ENCODE measurements around the gene CEP104. TPM values are rescaled to one million over a fixed set of nuclear protein-coding genes. Genes with fewer than 3 reads are reported as not detected.
A peak's percentile ranks its signal among the peaks of the same experiment; 100 is the strongest.

CEP104 gene
- total and polyA plus RNA-seq, 2 experiments from 2014 or later = 12.7 to 22.6 TPM

GRCh38 chr1:3900969-3901529 is 44.0 kb upstream of the CEP104 start:
- WGBS (ENCODE audit: low lambda C conversion rate, missing lambda C conversion rate) = 1% methylated on average over 39 of the region's 51 CpGs
- peak; percentile 99 for DNase-seq (ENCODE audit: low spot score)
- H3K36me3 ChIP-seq (replicated peaks; ENCODE audit: insufficient read depth, low read depth) = no peaks in the 10 kb centered on the region
- peak overlapping the region; percentile 84 for H3K4me2 ChIP-seq
- H3K4me3 ChIP-seq = peak overlapping the region; percentile 55
- H3K9me3 ChIP-seq (ENCODE audit: low read depth) = no peaks in the 10 kb centered on the region
- peak overlapping the region; percentile 80 for H2AFZ ChIP-seq
- H3K9me2 ChIP-seq (replicated peaks; ENCODE audit: insufficient read depth) = no peaks in the 10 kb centered on the region
- TF ChIP-seq EZH2phosphoT487 (IDR thresholded peaks at IDR 0.05; ENCODE audit: low read depth, severe bottlenecking, unreplicated experiment) (no peak), EZH2 (IDR thresholded peaks at IDR 0.05; ENCODE audit: borderline replicate concordance) (no peak), CTCF (IDR thresholded peaks at IDR 0.05; ENCODE audit: poor library complexity) (no peak)
- no peaks in the 10 kb centered on the region for H4K20me1 ChIP-seq (ENCODE audit: insufficient read depth, poor library complexity, severe bottlenecking)
- peak overlapping the region; percentile 92 for H3K27ac ChIP-seq
- H3K79me2 ChIP-seq = peaks cover 46% of the 10 kb centered on the region
- H3K27me3 ChIP-seq = no peaks in the 10 kb centered on the region
- no peaks in the 10 kb centered on the region for H3K4me1 ChIP-seq (ENCODE audit: insufficient read depth)

DNA sequence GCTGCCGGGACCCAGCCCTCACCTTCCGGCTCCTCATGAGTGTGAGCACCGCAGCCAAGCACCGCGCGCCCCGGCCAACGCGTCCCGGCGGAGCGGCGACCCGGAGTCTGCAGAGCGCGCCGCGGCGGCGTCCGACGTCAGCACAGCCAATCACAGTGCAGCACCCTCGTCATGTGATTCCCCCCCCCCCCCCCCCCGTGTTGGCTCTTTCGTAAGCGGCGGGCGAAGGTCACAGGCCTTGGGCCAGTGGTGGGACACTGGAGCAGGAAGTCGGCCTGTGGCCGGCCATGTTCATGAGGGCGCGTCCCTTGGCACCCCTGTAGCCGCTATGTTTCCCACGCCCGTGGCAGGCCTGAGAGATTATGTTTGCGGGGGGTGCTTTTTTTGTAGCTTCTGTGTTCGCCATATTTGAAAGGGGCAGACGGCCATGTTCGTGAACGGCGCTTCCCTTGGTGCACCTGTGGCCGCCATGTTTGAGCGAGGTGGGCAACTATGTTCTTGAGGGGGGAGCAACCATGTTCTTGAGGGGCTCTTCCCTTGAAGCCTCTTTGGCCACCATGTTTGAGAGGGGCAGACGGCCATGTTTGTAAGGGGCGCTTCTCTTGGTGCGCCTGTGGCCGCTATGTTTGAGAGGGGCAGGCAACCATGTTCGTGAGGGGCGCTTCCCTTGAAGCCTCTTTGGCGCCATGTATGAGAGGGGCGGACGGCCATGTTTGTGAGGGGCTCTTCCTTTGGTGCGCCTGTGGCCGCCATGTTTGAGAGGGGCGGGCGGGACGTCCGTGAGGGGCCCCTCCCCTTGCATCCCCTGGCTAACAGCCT is 43.3 kb upstream of the CEP104 start, which contains the start of gene C1orf174:
Gene C1orf174 (minus strand): TSS at position 123 of the 819 bp plus-strand sequence. CDS start 86 bp downstream, at position 37.
- no peak for TF ChIP-seq EZH2phosphoT487 (IDR thresholded peaks at IDR 0.05; ENCODE audit: low read depth, severe bottlenecking, unreplicated experiment)
- no peaks in the 10 kb centered on the region for H3K27me3 ChIP-seq
- peak within 1 kb of the TSS; percentile 80 for H2AFZ ChIP-seq
- H4K20me1 ChIP-seq (ENCODE audit: insufficient read depth, poor library complexity, severe bottlenecking) = no peaks in the 10 kb centered on the region
- no peaks in the 10 kb centered on the region for H3K9me2 ChIP-seq (replicated peaks; ENCODE audit: insufficient read depth)
- peak; percentile 98 for DNase-seq (ENCODE audit: low spot score)
- WGBS (ENCODE audit: low lambda C conversion rate, missing lambda C conversion rate) = 2% methylated on average over 33 of the region's 58 CpGs
- peaks cover 53% of the 10 kb centered on the region for H3K79me2 ChIP-seq
- H3K27ac ChIP-seq = peak within 1 kb of the TSS; percentile 92
- H3K36me3 ChIP-seq (replicated peaks; ENCODE audit: insufficient read depth, low read depth) = no peaks in the 10 kb centered on the region
- H3K4me2 ChIP-seq = peak within 1 kb of the TSS; percentile 84
- no peaks in the 10 kb centered on the region for H3K4me1 ChIP-seq (ENCODE audit: insufficient read depth)
- H3K4me3 ChIP-seq = peak within 1 kb of the TSS; percentile 59
- no peaks in the 10 kb centered on the region for H3K9me3 ChIP-seq (ENCODE audit: low read depth)

DNA sequence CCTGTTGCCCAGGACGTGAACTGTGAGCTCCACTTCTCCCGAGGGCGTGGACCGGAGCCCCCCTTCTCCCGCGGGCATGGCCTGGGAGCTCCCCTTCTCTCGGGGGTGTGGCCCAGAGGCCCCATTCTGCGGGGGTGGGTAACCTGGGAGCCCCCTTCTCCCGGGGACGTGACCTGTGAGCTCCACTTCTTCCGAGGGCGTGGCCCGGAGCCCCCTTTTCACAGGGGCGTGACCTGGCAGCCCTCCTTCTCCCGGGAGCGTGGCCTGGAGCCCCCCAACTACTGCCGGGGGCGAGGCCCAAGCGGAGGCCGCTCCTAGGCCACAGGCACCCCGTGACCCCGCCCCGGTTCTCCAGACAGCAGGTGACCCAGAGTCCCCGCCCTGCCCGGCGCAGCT is 42.7 kb upstream of the CEP104 start:
- Histone ChIP-seq H2AFZ (peak overlapping the region; percentile 76), H3K36me3 (replicated peaks; ENCODE audit: insufficient read depth, low read depth) (no peaks in the 10 kb centered on the region), H3K27ac (peak overlapping the region; percentile 92), H3K27me3 (no peaks in the 10 kb centered on the region), H4K20me1 (ENCODE audit: insufficient read depth, poor library complexity, severe bottlenecking) (no peaks in the 10 kb centered on the region), H3K79me2 (peaks cover 59% of the 10 kb centered on the region), H3K9me3 (ENCODE audit: low read depth) (no peaks in the 10 kb centered on the region), H3K9me2 (replicated peaks; ENCODE audit: insufficient read depth) (no peaks in the 10 kb centered on the region), H3K4me2 (peak overlapping the region; percentile 84), H3K4me1 (ENCODE audit: insufficient read depth) (no peaks in the 10 kb centered on the region), H3K4me3 (peak overlapping the region; percentile 59)
- peak; percentile 54 for DNase-seq (ENCODE audit: low spot score)
- peak; percentile 11 for TF ChIP-seq CTCF (IDR thresholded peaks at IDR 0.05; ENCODE audit: poor library complexity)
- TF ChIP-seq EZH2 (IDR thresholded peaks at IDR 0.05; ENCODE audit: borderline replicate concordance) = no peak
- no peak for TF ChIP-seq EZH2phosphoT487 (IDR thresholded peaks at IDR 0.05; ENCODE audit: low read depth, severe bottlenecking, unreplicated experiment)
- 1% methylated on average over 20 of the region's 26 CpGs for WGBS (ENCODE audit: low lambda C conversion rate, missing lambda C conversion rate)
